Lower lobe of right lung (tissue), 2 donors: ENCODE results near the gene TMPRSS3. TPM values are rescaled to one million over a fixed set of nuclear protein-coding genes. Genes with fewer than 3 reads are reported as not detected.
A peak's percentile ranks its signal among the peaks of the same experiment; 100 is the strongest.

Experiments
- ATAC-seq, 2 donors: fragments of 200-7000 bp; cut with Tn5 transposase; one replicate each; pipeline ENCODE4 v1.9.1; 2020 to 2022; ENCODE audit warnings: mild to moderate bottlenecking in 2 of 2, moderate library complexity in 2 of 2
- DNase-seq: peaks from one replicate; pipeline ENCODE4 v3.0.0-alpha.2; 2020
- H3K27ac ChIP-seq: fragments of 200-600 bp; one replicate; pipeline ENCODE4 v1.8.0; 2022
- H3K27me3 ChIP-seq: fragments of 200-600 bp; one replicate; pipeline ENCODE4 v1.8.0; 2022; ENCODE audit warnings: low read depth
- H3K36me3 ChIP-seq: fragments of 200-600 bp; one replicate; pipeline ENCODE4 v1.8.0; 2022; ENCODE audit warnings: mild to moderate bottlenecking
- H3K4me1 ChIP-seq: fragments of 200-600 bp; one replicate; pipeline ENCODE4 v1.8.0; 2022
- H3K4me3 ChIP-seq: fragments of 200-600 bp; one replicate; pipeline ENCODE4 v1.8.0; 2022; ENCODE audit warnings: mild to moderate bottlenecking
- H3K9me3 ChIP-seq: fragments of 200-600 bp; one replicate; pipeline ENCODE4 v1.8.0; 2022
- intact Hi-C: fragments of 100-400 bp; cut with DNase I; formaldehyde crosslinking; loops from one replicate; pipeline ENCODE4 v1.11.0; 2022
- total RNA-seq: library from RNA; stranded (reverse); fragmentation: NEBNext Ultra II Directional; extraction: Animal tissue kit (Norgen Biotek cat#: 25700); gene quantifications from one replicate; pipeline ENCODE4 v1.2.1, GENCODE V29; 2021
- TF ChIP-seq, protein P1 (sequence below): fragments of 200-600 bp; IDR thresholded peaks from one replicate; pipeline ENCODE4 v1.8.0; 2022; ENCODE audit warnings: antibody characterized with exemption, mild to moderate bottlenecking
- donor health status: DM: no; HTN: yes; CAD: no; lungs with severe emphysema.

Gene TMPRSS3
- total RNA-seq, 1 donor from 2014 or later: 3.8 TPM

DNA sequence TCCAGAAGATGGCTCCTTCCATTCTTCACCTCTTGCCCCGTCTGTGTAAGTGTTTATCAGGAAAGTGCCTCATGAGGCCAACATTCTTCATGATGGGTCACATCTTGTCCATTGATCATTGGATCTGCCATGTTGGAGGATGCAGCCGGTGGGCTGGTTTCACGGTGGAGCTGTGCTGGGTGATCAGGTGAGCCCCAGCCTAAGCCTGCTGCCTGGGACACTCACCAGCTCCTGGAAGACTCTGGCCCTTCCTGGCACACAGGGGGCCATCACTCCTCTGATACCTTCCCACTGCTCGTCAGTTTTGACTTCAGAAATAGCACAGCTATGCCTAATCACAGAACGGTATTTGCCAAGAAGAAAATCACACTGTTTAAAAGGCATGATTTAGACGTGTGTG lies 46.1 kb upstream of the TMPRSS3 start:
- TF ChIP-seq, protein P1, sequence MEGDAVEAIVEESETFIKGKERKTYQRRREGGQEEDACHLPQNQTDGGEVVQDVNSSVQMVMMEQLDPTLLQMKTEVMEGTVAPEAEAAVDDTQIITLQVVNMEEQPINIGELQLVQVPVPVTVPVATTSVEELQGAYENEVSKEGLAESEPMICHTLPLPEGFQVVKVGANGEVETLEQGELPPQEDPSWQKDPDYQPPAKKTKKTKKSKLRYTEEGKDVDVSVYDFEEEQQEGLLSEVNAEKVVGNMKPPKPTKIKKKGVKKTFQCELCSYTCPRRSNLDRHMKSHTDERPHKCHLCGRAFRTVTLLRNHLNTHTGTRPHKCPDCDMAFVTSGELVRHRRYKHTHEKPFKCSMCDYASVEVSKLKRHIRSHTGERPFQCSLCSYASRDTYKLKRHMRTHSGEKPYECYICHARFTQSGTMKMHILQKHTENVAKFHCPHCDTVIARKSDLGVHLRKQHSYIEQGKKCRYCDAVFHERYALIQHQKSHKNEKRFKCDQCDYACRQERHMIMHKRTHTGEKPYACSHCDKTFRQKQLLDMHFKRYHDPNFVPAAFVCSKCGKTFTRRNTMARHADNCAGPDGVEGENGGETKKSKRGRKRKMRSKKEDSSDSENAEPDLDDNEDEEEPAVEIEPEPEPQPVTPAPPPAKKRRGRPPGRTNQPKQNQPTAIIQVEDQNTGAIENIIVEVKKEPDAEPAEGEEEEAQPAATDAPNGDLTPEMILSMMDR: no peak
- no peak for DNase-seq
- H3K4me1 ChIP-seq: no peaks in the 10 kb centered on the region
- no peak for ATAC-seq
- no peak overlapping the region for H3K4me3 ChIP-seq
- no peaks in the 10 kb centered on the region for H3K9me3 ChIP-seq
- no peaks in the 10 kb centered on the region for H3K36me3 ChIP-seq
- H3K27me3 ChIP-seq: no peaks in the 10 kb centered on the region
- H3K27ac ChIP-seq: no peak overlapping the region
- intact Hi-C loops: no loop called here

- Histone ChIP-seq H3K27ac (no peak overlapping the region), H3K4me3 (no peak overlapping the region), H3K36me3 (no peaks in the 10 kb centered on the region), H3K4me1 (no peaks in the 10 kb centered on the region), H3K27me3 (no peaks in the 10 kb centered on the region), H3K9me3 (no peaks in the 10 kb centered on the region)
- DNase-seq (no peak), ATAC-seq (no peak)
- intact Hi-C loops: no loop called here
- TF ChIP-seq, protein P1: no peak
Measured at GRCh38 chr21:42440187-42440792, 44.4 kb upstream of the TMPRSS3 start.

DNA sequence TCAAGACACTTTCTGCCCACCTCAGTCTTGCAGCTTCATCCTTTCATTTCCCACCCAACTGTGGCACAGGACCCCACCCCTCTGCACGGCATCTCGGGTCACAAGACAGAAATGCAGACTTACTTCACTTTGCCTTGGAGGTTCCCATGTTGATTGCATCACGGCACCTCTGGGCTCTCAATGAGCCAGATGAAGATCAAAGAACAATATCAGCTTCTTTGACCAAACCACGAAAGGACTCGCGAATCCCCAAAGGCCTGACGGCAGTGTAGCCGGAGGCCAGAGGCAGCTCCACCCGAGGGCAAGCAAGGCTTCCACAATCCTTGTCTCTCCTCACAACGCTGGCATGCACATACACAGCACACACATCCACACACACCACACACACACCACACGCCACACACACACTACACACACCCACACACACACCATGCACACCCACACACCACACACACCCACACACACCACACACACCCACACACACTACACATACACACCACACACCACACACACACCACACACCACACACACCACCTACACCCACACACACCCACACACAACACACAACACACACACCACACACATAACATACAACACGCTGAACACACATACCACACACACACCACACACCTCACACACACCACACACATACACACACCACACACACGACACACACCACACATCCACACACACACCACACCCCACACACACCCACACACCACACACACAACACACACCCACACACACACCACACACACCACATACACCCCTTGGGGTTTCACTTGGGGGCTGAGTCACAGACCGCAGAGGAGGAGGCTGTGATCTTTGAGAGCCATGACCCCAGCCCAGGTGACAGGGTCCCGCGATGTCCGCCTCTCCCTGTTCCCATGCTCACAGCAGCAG lies 43.7 kb upstream of the TMPRSS3 start:
- Histone ChIP-seq H3K27me3 (no peaks in the 10 kb centered on the region), H3K36me3 (no peaks in the 10 kb centered on the region), H3K9me3 (no peaks in the 10 kb centered on the region), H3K4me1 (no peaks in the 10 kb centered on the region), H3K27ac (no peak overlapping the region), H3K4me3 (no peak overlapping the region)
- intact Hi-C loops: no loop called here
- TF ChIP-seq, protein P1: no peak
- ATAC-seq: peak in 1 of 2 donors; percentile 29
- no peak for DNase-seq

GRCh38 chr21:42438316-42439205 lies 42.7 kb upstream of the TMPRSS3 start:
- Histone ChIP-seq H3K9me3 (no peaks in the 10 kb centered on the region), H3K4me3 (no peak overlapping the region), H3K27me3 (no peaks in the 10 kb centered on the region), H3K4me1 (no peaks in the 10 kb centered on the region), H3K27ac (no peak overlapping the region), H3K36me3 (no peaks in the 10 kb centered on the region)
- ATAC-seq (no peak), DNase-seq (no peak)
- intact Hi-C loops: no loop called here
- TF ChIP-seq, protein P1: no peak

DNA sequence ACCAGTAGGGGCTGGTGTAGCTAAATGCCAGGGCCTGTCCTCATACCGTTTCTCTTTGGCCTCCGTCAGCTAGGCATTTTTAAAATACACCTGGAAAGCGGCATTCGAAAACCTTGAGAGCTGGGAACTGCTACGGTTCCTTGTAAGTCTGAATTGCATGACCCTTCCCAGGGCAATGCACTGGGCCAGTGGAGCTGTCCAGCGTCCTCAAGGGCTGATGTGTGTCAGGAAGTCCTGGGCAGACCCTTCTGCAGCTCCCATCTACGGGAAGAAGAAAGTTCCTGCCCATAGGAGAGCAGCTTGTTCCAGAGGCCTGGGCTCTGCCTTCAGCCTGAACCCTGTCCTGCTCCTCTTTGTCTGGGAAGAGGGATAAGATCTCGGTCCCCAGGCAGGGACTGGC lies 41.9 kb upstream of the TMPRSS3 start:
- no peaks in the 10 kb centered on the region for H3K36me3 ChIP-seq
- no peaks in the 10 kb centered on the region for H3K4me1 ChIP-seq
- no peak overlapping the region for H3K27ac ChIP-seq
- H3K9me3 ChIP-seq: peaks cover 2% of the 10 kb centered on the region
- no peak for ATAC-seq
- no peak for DNase-seq
- intact Hi-C loops: no loop called here
- no peak overlapping the region for H3K4me3 ChIP-seq
- H3K27me3 ChIP-seq: no peaks in the 10 kb centered on the region
- TF ChIP-seq, protein P1: no peak
